Common myeloid progenitor, CD34-positive (primary cell): ENCODE data around the gene SLC7A6.
A peak's percentile ranks its signal among the peaks of the same experiment; 100 is the strongest.

Experiments used
- CTCF ChIA-PET: fragments of 350-600 bp; sonication (Branson Sonifier 250); formaldehyde crosslinking; loops from one replicate; lab custom pipeline; 2021; ENCODE audit warnings: antibody characterized with exemption; lab: Charles Lee
- POLR2A ChIA-PET: fragments of 350-600 bp; sonication (Branson Sonifier 250); formaldehyde crosslinking; loops from one replicate; lab custom pipeline; 2021; ENCODE audit warnings: antibody characterized with exemption; lab: Charles Lee
- DNase-seq, 3 donors: peaks; one replicate each; pipeline versions ENCODE4 v3.0.0 to v3.0.0-alpha.2; 2013
- H3K27ac ChIP-seq, 2 experiments: 1 replicate in 1 of 2; 2 replicates in 1 of 2; pipeline ENCODE4 v1.7.0; 2013; ENCODE audit warnings: inconsistent platforms in 2 of 2, low read length in 2 of 2, mild to moderate bottlenecking in 2 of 2, low read depth in 1 of 2, moderate library complexity in 1 of 2; ENCODE audit not compliant: severe bottlenecking in 2 of 2, insufficient read depth in 1 of 2, poor library complexity in 1 of 2
- H3K27me3 ChIP-seq, 5 experiments: replicated peaks in 2 of 5; 1 replicate in 3 of 5; 2 replicates in 2 of 5; pipeline versions ENCODE4 v1.6.1 to v1.7.0; 2013; ENCODE audit warnings: low read length in 4 of 5, mild to moderate bottlenecking in 2 of 5, moderate library complexity in 2 of 5, inconsistent platforms in 1 of 5; ENCODE audit not compliant: insufficient read depth in 5 of 5, control insufficient read depth in 4 of 5
- H3K36me3 ChIP-seq, 4 experiments: 1 replicate in 2 of 4; 2 replicates in 2 of 4; pipeline versions ENCODE4 v1.6.1 to v1.7.0; 2013; ENCODE audit warnings: low read length in 3 of 4, control low read depth in 1 of 4, mild to moderate bottlenecking in 1 of 4; ENCODE audit not compliant: control insufficient read depth in 4 of 4, insufficient read depth in 4 of 4
- H3K4me1 ChIP-seq, 4 experiments: 1 replicate in 3 of 4; 2 replicates in 1 of 4; pipeline versions ENCODE4 v1.6.1 to v1.7.1; 2013; ENCODE audit warnings: low read length in 3 of 4, mild to moderate bottlenecking in 3 of 4, control low read depth in 1 of 4, inconsistent platforms in 1 of 4, moderate library complexity in 1 of 4; ENCODE audit not compliant: control insufficient read depth in 4 of 4, insufficient read depth in 4 of 4; ENCODE audit errors: control extremely low read depth in 1 of 4
- H3K4me3 ChIP-seq, 7 experiments: 1 replicate in 4 of 7; 2 replicates in 3 of 7; pipeline versions ENCODE4 v1.5.1 to v1.7.0; 2013; ENCODE audit warnings: mild to moderate bottlenecking in 7 of 7, low read length in 6 of 7, moderate library complexity in 6 of 7, inconsistent platforms in 2 of 7, low read depth in 2 of 7, control low read depth in 1 of 7; ENCODE audit not compliant: insufficient read depth in 4 of 7, control insufficient read depth in 1 of 7; ENCODE audit errors: extremely low read depth in 1 of 7
- H3K9me3 ChIP-seq, 5 experiments: 1 replicate in 4 of 5; 2 replicates in 1 of 5; pipeline versions ENCODE4 v1.6.1 to v1.7.1; 2013; ENCODE audit warnings: low read length in 4 of 5, mild to moderate bottlenecking in 2 of 5, inconsistent platforms in 1 of 5, low read depth in 1 of 5, moderate library complexity in 1 of 5; ENCODE audit not compliant: control insufficient read depth in 4 of 5, insufficient read depth in 2 of 5; ENCODE audit errors: control extremely low read depth in 1 of 5
- WGBS: methylation state at CpG from one replicate; pipeline ENCODE4 v1.1.5; 2013; ENCODE audit not compliant: insufficient coverage; 5-methylcytosine and 5-hydroxymethylcytosine counted together

SLC7A6 gene

GRCh38 chr16:68237243-68238028 is 26.9 kb upstream of the SLC7A6 start:
- POLR2A ChIA-PET = interaction anchor here (0.6 to 0.8 kb wide), 2 partner anchors 9 to 21 kb away, joined by 3 to 4 read pairs; no protein-coding TSS in a partner anchor
- Histone ChIP-seq H3K4me1 (peaks cover 0 to 45% (median 41%) of the 10 kb centered on the region in 4 experiments), H3K36me3 (no peaks in the 10 kb centered on the region), H3K9me3 (no peaks in the 10 kb centered on the region), H3K4me3 (peak overlapping the region; percentile 56 to 86 (median 67)), H3K27me3 (peaks cover 0 to 15% (median 8%) of the 10 kb centered on the region in 5 experiments), H3K27ac (no peak overlapping the region)
- under 1% methylated on average over 68 of the region's 72 CpGs for WGBS
- peak; percentile 85 to 91 (median 91) for DNase-seq
- CTCF ChIA-PET = interaction anchor here (0.6 to 4.0 kb wide), 9 partner anchors 9 to 146 kb away, joined by 3 to 45 read pairs (median 3); partner anchors contain the start of gene SLC7A6

GRCh38 chr16:68238029-68238345 is 26.3 kb upstream of the SLC7A6 start:
- Histone ChIP-seq H3K27ac (no peak overlapping the region), H3K4me1 (peaks cover 0 to 45% (median 41%) of the 10 kb centered on the region in 4 experiments), H3K9me3 (no peaks in the 10 kb centered on the region), H3K36me3 (no peaks in the 10 kb centered on the region), H3K27me3 (peaks cover 0 to 15% (median 8%) of the 10 kb centered on the region in 5 experiments), H3K4me3 (peak overlapping the region; percentile 56 to 86 (median 67))
- ChIA-PET CTCF (interaction anchor here (1.2 to 4.0 kb wide), 5 partner anchors 11 to 146 kb away, joined by 3 to 45 read pairs (median 4); partner anchors contain the start of gene SLC7A6), POLR2A (interaction anchor here (0.6 kb wide), 2 partner anchors 10 to 679 kb away, joined by 3 read pairs; no protein-coding TSS in a partner anchor)
- 3% methylated on average over 16 of the region's 20 CpGs for WGBS
- no peak for DNase-seq

- POLR2A ChIA-PET = no interaction called here
- Histone ChIP-seq H3K36me3 (no peaks in the 10 kb centered on the region), H3K27me3 (peaks cover 0 to under 1% (median 0%) of the 10 kb centered on the region in 5 experiments), H3K4me3 (no peak overlapping the region), H3K27ac (no peak overlapping the region), H3K9me3 (no peaks in the 10 kb centered on the region), H3K4me1 (peaks cover 4 to 53% (median 45%) of the 10 kb centered on the region in 4 experiments)
- no peak for DNase-seq
- 97% methylated on average over 6 of the region's 7 CpGs for WGBS
- CTCF ChIA-PET = interaction anchor here (0.7 to 7.8 kb wide), 10 partner anchors 11 to 229 kb away, joined by 3 to 92 read pairs (median 5); no protein-coding TSS in a partner anchor
These were observed 22.2 kb upstream of the SLC7A6 start for GRCh38 chr16:68242085-68242484.

- WGBS = 94% methylated on average over 5 of the region's 9 CpGs
- no peak for DNase-seq
- ChIA-PET POLR2A (no interaction called here), CTCF (interaction anchor here (0.7 to 7.8 kb wide), 9 partner anchors 11 to 228 kb away, joined by 3 to 92 read pairs (median 4); partner anchors contain the start of gene SLC7A6)
- no peaks in the 10 kb centered on the region for H3K9me3 ChIP-seq
- H3K4me1 ChIP-seq = peaks cover 4 to 51% (median 46%) of the 10 kb centered on the region in 4 experiments
- H3K27ac ChIP-seq = no peak overlapping the region
- no peaks in the 10 kb centered on the region for H3K27me3 ChIP-seq
- H3K4me3 ChIP-seq = no peak overlapping the region
- H3K36me3 ChIP-seq = no peaks in the 10 kb centered on the region
These were observed 21.1 kb upstream of the SLC7A6 start for GRCh38 chr16:68242926-68243858.

GRCh38 chr16:68244481-68244902 is 19.8 kb upstream of the SLC7A6 start:
- Histone ChIP-seq H3K9me3 (no peaks in the 10 kb centered on the region), H3K4me3 (peak overlapping the region; percentile 69 to 99 (median 92)), H3K27me3 (no peaks in the 10 kb centered on the region), H3K36me3 (peaks cover 0 to 10% (median 2%) of the 10 kb centered on the region in 4 experiments), H3K4me1 (peaks cover 4 to 45% (median 40%) of the 10 kb centered on the region in 4 experiments), H3K27ac (peak overlapping the region in 1 of 2 experiments; percentile 66)
- ChIA-PET CTCF (interaction anchor here (0.7 to 7.8 kb wide), 10 partner anchors 10 to 87 kb away, joined by 3 to 92 read pairs (median 4); partner anchors contain the start of gene SLC7A6), POLR2A (interaction anchor here (0.5 to 1.3 kb wide), 2 partner anchors 88 to 121 kb away, joined by 3 to 6 read pairs; no protein-coding TSS in a partner anchor)
- DNase-seq = no peak
- 6% methylated on average over 20 of the region's 20 CpGs for WGBS
